Stimulated activated naive B cell treated with anti-CD40 and anti-IgM and Interleukin-4, amounts not matched to agents 10 μg/mL and 1 μg/mL and 100 μg/mL, for 72 hours (primary cell): ENCODE measurements around the gene CDC42BPA.
"Not testable (repeated sequence)": the region's sequence is repeated elsewhere in the genome, so short reads cannot be mapped to it uniquely, and the experiment has no call there.

Experiments used
- ATAC-seq, 2 donors: fragments of 150-1000 bp; cut with Tn5 transposase; replicated peaks; 2 replicates each; pipeline ENCODE4 v1.10.0; 2021; ENCODE audit warnings: moderate library complexity in 1 of 2
- DNase-seq: peaks from one replicate; pipeline ENCODE4 v3.0.0; 2021
- H3K27ac Mint-ChIP-seq: one replicate; pipeline ENCODE4 v1.8.0; 2022; ENCODE audit warnings: mild to moderate bottlenecking, mixed read lengths
- H3K27me3 Mint-ChIP-seq, 2 donors: one replicate each; pipeline ENCODE4 v1.8.0; 2022; ENCODE audit warnings: mixed read lengths in 2 of 2
- H3K36me3 Mint-ChIP-seq, 2 donors: one replicate each; pipeline ENCODE4 v1.8.0; 2022; ENCODE audit warnings: mixed read lengths in 2 of 2, mild to moderate bottlenecking in 1 of 2
- H3K4me1 Mint-ChIP-seq, 2 donors: one replicate each; pipeline ENCODE4 v1.8.0; 2022; ENCODE audit warnings: mixed read lengths in 2 of 2, mild to moderate bottlenecking in 1 of 2
- H3K4me3 Mint-ChIP-seq, 2 donors: one replicate each; pipeline ENCODE4 v1.8.0; 2022; ENCODE audit warnings: mild to moderate bottlenecking in 2 of 2, mixed read lengths in 2 of 2, moderate library complexity in 1 of 2
- H3K9me3 Mint-ChIP-seq, 2 donors: one replicate each; pipeline ENCODE4 v1.8.0; 2022; ENCODE audit warnings: mixed read lengths in 2 of 2, mild to moderate bottlenecking in 1 of 2

Gene CDC42BPA

DNA sequence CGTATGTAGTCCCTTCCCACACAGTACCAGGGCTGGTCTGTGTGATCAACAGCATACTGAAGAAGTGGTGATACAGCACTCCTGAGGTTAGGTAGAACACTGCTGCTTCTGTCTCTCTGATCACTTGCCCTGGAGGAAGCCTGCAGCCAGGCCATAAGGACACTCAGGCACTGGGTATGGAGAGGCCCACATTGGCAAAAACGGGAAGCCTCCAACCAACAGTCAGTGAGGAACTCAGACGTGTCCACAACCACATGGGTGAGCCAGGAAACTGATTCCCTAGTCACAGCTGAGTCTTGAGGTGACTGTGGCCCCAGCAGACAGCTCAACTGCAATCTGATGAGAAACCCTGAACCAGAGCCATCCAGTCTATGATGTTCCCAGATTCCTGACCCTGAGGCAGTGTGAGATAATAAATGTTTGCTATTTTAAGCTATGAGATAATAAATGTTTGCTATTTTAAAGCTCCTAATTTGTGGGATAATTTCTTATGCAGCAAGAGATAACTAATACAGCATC is 315.7 kb downstream of the CDC42BPA start:
- Mint-ChIP-seq H3K27me3 (peaks cover 0 to 4% of the 10 kb centered on the region in 2 donors), H3K4me3 (no peak overlapping the region), H3K4me1 (no peaks in the 10 kb centered on the region), H3K27ac (no peak overlapping the region), H3K9me3 (peaks cover 0 to 6% of the 10 kb centered on the region in 2 donors), H3K36me3 (peaks cover 0 to 6% of the 10 kb centered on the region in 2 donors)
- ATAC-seq: no peak
- DNase-seq: no peak

DNA sequence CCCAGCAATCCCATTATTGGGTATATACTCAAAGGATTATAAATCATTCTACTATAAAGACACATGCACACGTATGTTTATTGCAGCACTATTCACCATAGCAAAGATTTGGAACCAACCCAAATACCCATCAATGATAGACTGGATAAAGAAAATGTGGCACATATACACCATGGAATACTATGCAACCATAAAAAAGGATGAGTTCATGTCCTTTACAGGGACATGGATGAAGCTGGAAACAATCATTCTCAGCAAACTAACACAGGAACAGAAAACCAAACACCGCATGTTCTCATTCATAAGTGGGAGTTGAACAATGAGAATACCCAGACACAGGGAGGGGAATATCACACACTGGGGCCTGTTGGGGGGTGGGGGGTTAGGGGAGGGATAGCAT is 318.7 kb downstream of the CDC42BPA start:
- H3K9me3 Mint-ChIP-seq, H3K36me3 Mint-ChIP-seq, H3K27me3 Mint-ChIP-seq, DNase-seq, H3K4me3 Mint-ChIP-seq, H3K27ac Mint-ChIP-seq, ATAC-seq: not testable (repeated sequence)
- H3K4me1 Mint-ChIP-seq: peaks cover 13 to 19% of the 10 kb centered on the region in 2 donors

DNA sequence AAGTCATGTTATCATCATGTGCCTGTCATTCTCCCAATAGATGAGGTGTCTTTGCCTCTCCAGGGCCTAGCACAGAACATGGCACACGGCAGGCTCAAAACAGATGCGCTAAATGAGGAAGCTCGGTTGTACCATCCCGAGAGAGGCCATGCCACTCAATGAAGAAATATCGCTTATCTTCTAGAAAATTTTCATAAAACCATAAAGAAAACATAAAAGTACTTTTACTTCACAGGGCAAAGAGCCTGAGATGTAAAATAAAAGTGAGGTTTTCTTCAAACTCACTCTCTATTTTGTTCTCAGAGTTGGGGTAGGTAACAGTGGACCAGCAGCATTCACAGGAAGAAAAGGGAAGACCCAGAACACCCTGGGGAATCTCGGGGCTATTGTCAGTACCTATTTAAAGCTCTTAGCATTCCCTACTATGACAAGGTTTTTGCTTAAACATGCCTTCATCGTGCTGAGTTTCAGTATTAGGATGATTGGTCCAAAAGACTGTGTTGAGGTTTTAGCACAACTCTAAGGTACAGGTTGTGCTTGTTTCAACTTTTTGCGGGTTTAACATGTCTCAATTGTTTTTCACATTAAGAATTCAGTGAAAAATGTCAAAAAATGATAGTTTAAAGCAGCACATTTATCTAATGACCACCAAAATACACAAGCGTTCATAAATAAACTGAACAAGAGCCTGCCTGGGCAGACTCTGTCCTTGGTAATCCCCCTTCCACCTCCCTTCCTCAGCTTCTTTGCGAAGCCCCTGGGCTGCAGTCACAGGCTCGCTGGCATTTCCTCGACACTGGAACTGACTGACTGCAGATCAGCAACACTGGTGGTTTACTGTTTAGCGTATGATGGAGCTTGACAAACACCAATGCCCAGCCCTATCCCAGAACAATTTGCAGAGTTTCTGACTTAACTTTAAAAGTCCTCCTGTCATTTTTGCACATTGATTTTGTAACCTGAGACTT is 322.6 kb downstream of the CDC42BPA start:
- peaks cover 2 to 9% of the 10 kb centered on the region in 2 donors for H3K36me3 Mint-ChIP-seq
- H3K27ac Mint-ChIP-seq: peak overlapping the region; percentile 81
- H3K9me3 Mint-ChIP-seq: peaks cover 0 to 9% of the 10 kb centered on the region in 2 donors
- ATAC-seq: peak; percentile 93 to 96
- H3K4me1 Mint-ChIP-seq: peaks cover 16 to 27% of the 10 kb centered on the region in 2 donors
- peaks cover 0 to 4% of the 10 kb centered on the region in 2 donors for H3K27me3 Mint-ChIP-seq
- H3K4me3 Mint-ChIP-seq: peak overlapping the region; percentile 45 to 67
- peak; percentile 65 for DNase-seq

DNA sequence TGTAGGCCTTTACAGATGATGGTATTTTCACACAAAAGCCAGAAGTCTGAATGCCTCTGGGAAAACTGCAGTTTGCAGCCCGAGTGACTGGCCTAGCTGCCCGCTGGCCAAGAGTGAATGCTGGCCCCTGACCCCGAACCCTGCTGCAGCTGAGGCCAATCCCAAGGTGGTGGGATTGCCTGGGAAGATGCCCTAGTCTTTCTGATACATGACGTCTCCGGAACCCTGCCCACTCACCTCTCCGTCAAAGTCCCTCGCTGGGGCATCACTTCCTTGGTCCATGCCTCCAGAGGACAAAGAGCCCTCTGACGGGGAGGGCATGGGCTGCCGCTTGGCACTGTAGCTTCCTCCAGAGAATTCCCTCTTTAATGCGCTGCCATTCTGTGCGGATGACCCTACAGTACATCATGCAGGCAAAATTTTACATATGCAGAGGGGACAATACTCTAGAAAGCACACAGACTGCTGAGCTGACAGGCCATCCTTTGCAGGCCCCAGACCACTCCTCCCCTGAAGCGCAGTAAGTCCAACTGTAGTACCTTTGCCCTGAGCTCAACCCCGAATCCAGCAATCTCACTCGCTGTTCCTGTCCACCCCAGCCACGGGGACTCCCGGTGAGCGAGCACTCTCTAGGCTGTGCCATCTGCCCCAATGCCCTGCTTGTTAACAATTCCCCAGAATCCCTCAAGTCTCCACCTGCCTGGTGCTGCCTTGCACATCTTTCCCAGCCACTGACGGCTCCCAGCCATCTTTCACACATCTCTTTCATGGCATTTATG is 323.5 kb downstream of the CDC42BPA start:
- Mint-ChIP-seq H3K27me3 (peaks cover 0 to 4% of the 10 kb centered on the region in 2 donors), H3K9me3 (peaks cover 0 to 9% of the 10 kb centered on the region in 2 donors), H3K4me3 (no peak overlapping the region), H3K36me3 (peaks cover 2 to 9% of the 10 kb centered on the region in 2 donors), H3K27ac (peak overlapping the region; percentile 81), H3K4me1 (peaks cover 25 to 35% of the 10 kb centered on the region in 2 donors)
- DNase-seq (no peak), ATAC-seq (peak in 1 of 2 donors; percentile 3)

DNA sequence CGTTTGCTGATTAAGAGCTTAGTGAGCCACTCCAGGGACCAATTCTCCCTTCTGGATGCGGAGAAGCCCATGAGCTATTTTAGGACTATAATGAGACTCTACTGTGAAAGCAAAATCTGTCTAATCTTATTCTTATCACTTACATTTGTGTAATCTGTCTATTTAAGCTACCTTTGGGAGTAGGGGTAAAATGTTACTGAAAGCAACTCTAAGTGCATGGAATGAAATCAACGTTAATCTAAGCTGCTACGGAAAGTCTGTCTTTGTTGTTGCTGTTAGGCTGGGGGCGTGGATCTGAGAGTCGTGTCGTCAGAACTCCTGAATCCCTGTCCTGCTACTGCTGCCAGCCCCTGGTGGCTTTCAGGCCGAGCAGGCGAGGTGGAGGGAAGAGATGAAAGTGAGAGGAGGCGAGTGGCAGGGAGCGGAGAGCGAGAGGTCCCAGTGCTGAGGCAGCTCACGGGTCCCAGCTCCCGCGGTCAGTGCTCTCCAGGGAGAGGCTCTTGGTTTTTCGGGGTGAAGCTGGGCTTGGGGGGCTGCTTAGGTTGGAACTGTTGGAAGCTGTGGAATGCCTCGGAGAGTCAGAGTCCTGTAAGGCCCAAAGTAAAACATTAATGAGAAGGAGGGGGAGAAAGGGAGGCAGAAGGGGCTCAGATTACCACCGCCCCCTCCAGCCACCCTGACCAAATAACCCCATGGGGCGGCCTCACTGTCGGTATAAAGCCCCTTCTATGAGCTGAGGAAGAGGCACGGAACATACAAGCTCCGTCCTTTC is 324.3 kb downstream of the CDC42BPA start:
- Mint-ChIP-seq H3K4me1 (peaks cover 29 to 43% of the 10 kb centered on the region in 2 donors), H3K4me3 (no peak overlapping the region), H3K27me3 (peaks cover 0 to 4% of the 10 kb centered on the region in 2 donors), H3K27ac (peak overlapping the region; percentile 68), H3K36me3 (peaks cover 2 to 9% of the 10 kb centered on the region in 2 donors), H3K9me3 (peaks cover 0 to 9% of the 10 kb centered on the region in 2 donors)
- no peak for DNase-seq
- ATAC-seq: no peak

DNA sequence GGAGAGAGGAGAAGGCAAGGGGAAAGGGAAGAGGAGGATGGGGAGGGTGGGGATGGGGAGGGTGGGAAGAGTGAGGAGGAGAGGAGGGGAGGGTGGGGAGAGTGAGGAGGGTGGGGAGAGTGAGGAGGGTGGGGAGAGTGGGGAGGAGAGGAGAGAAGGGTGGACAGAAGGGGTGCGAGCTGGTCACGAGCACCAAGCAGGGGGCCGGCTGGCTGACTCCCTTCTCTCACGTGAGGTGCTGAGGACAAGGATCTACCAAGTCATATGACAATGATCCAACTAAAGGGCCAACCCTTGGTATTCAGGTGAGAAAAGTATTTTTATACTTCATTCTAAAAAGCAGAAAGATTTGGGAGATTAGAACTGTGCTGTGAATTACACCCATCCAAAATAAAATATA is 326.4 kb downstream of the CDC42BPA start:
- Mint-ChIP-seq H3K36me3 (peaks cover 7% of the 10 kb centered on the region in 2 donors), H3K4me1 (peaks cover 33 to 48% of the 10 kb centered on the region in 2 donors), H3K9me3 (no peaks in the 10 kb centered on the region), H3K27me3 (no peaks in the 10 kb centered on the region), H3K27ac (no peak overlapping the region), H3K4me3 (no peak overlapping the region)
- DNase-seq (no peak), ATAC-seq (no peak)

DNA sequence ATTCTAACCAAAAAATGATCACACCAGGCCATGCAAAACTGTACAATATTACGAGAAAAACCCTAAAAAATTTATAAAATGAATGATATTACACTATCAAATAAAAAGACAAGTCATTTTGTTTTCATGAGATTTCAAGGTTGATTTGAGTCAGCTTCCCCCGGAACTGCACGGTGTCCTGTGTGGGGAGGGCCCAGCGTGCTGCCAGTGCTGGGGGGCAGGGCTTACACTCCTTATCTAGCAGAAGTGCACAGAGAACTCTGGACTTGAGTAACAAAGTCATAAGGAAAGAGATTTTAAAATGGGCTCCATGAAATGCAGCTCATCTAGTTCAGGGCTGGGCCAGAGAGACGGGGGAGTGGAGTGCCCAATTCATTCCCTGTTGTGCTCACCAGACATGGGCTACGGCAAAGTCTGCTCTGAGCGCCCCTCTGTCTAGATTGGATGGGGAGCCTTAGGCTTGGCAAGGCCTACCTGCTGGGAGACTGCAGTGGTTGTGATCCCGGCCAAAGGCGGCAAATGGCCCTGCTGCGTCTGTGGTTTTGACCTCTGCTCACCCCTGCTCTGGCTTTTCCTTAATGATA is 328.1 kb downstream of the CDC42BPA start:
- Mint-ChIP-seq H3K9me3 (no peaks in the 10 kb centered on the region), H3K4me3 (peak overlapping the region in 1 of 2 donors; percentile 55), H3K4me1 (peaks cover 25 to 35% of the 10 kb centered on the region in 2 donors), H3K27me3 (no peaks in the 10 kb centered on the region), H3K36me3 (peaks cover 20 to 23% of the 10 kb centered on the region in 2 donors), H3K27ac (peak overlapping the region; percentile 70)
- DNase-seq: peak; percentile 58
- ATAC-seq: peak; percentile 92 to 94

DNA sequence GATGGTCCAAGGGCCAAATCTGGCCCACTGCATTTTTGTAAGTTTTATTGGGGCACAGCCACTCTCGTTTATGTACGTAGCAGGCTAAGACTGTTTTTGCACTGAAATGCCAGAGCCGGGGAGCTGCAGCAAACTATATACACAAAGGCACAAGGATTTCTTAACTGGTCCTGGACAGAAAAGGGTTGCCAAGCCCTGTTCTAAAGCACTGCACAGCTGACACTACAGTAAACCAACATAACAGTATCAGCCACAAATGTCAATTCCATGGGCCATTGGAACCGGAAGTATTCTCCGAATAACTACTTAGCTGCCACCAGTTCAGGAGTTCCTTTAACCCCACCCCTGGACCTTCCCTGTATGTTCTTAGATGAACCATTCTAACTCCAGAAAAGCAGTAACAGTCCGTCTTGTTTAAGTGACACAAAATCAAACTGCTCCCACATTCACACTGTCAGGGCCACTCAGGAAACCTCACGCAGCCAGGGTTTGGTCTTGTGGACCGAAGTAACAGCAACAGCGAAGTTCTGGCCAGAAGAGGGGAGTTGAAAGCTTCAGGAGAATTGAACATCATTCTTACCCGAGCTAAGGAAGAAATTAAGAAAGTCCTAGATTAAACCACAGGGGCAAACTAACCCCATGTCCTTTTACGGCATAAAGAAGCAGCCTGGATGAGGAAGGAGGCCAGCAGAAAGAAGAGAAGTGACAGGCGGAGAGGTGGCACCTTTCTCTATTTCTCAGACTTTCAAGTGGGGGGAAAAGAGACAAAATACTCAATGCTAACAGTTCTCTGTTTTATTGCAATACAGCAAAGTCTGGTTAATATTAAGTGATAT is 329.0 kb downstream of the CDC42BPA start:
- H3K4me3 Mint-ChIP-seq: peak overlapping the region in 1 of 2 donors; percentile 40
- ATAC-seq (peak; percentile 52 to 69), DNase-seq (no peak)
- H3K4me1 Mint-ChIP-seq: peaks cover 21 to 28% of the 10 kb centered on the region in 2 donors
- peaks cover 26 to 28% of the 10 kb centered on the region in 2 donors for H3K36me3 Mint-ChIP-seq
- H3K27ac Mint-ChIP-seq: peak overlapping the region; percentile 70
- H3K9me3 Mint-ChIP-seq: no peaks in the 10 kb centered on the region
- no peaks in the 10 kb centered on the region for H3K27me3 Mint-ChIP-seq

DNA sequence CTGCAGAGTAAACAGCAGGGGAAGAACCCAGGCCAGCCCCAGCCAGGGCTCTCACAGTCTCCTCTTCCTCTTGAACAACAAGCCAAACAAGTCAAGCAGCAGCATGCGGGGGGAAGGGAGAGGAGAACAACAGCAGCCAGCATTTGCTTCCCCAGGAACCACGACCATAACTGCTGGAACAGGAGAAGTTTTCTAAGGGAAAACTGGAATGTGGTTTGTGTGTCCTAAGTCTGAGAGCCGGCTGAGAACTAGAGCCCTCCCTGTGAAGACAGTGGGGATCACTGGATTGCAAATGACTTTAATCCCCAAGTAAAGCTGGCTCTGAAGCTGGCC is 330.0 kb downstream of the CDC42BPA start:
- Mint-ChIP-seq H3K4me1 (peaks cover 18 to 22% of the 10 kb centered on the region in 2 donors), H3K4me3 (no peak overlapping the region), H3K27me3 (no peaks in the 10 kb centered on the region), H3K9me3 (no peaks in the 10 kb centered on the region), H3K36me3 (peaks cover 26 to 28% of the 10 kb centered on the region in 2 donors), H3K27ac (no peak overlapping the region)
- DNase-seq: no peak
- no peak for ATAC-seq

DNA sequence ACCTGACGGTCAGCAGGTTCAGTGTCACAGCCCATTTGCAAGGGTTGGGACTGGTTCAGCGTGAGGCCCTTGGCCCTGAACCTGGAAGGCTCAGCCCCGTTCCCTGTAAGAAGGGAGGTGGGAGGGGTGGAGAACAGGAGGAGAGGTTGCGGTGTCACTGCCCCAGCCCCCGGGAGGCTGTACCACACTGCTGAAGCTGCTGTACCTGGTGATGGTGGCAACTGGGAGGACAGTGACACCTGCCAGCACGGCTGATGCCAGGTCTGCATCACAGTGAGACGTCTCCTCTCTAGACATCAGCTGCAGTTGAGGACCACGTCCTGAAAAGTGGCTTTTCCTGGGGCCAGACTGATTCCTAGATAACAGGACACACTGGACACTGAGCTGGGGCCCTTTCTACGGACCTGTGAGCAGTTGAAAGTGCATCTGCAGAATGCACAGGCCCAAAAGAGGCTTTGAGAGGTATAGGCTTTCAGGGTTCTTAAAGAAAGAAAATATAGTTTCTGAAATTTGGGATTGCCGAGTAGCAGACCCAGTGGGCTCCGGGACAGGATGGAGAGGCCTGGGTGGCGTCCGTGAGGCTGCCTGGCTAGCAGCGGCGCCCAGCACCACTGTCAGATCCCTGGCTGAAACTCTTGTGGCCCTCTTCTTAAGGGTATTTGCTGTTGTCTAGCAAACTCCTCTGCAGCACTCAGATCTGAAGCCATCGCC is 330.5 kb downstream of the CDC42BPA start:
- DNase-seq (no peak), ATAC-seq (no peak)
- H3K27ac Mint-ChIP-seq: peak overlapping the region; percentile 25
- no peak overlapping the region for H3K4me3 Mint-ChIP-seq
- H3K36me3 Mint-ChIP-seq: peaks cover 29 to 32% of the 10 kb centered on the region in 2 donors
- H3K27me3 Mint-ChIP-seq: no peaks in the 10 kb centered on the region
- H3K9me3 Mint-ChIP-seq: no peaks in the 10 kb centered on the region
- H3K4me1 Mint-ChIP-seq: peaks cover 18 to 22% of the 10 kb centered on the region in 2 donors

DNA sequence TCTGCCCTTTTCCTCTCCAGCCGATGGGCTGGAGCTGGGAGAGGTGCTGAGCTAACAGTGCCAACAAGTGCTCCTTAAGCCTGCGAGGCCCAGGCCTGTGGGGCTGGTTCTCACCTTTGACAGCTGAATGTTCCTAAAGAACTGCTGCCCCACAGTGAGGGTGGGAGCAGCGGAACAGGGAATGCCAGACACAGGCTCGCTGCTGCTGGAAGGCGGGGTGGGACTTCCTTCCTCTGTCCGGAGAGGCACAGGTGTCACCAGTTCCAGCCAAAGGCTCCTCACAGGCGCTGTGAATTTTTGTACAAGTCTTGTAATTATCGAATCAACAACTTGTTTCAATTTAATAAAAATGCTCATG is 331.1 kb downstream of the CDC42BPA start:
- H3K4me3 Mint-ChIP-seq: no peak overlapping the region
- H3K27me3 Mint-ChIP-seq: no peaks in the 10 kb centered on the region
- DNase-seq (no peak), ATAC-seq (no peak)
- H3K27ac Mint-ChIP-seq: peak overlapping the region; percentile 65
- no peaks in the 10 kb centered on the region for H3K9me3 Mint-ChIP-seq
- H3K36me3 Mint-ChIP-seq: peaks cover 30 to 32% of the 10 kb centered on the region in 2 donors
- H3K4me1 Mint-ChIP-seq: peaks cover 18 to 22% of the 10 kb centered on the region in 2 donors

DNA sequence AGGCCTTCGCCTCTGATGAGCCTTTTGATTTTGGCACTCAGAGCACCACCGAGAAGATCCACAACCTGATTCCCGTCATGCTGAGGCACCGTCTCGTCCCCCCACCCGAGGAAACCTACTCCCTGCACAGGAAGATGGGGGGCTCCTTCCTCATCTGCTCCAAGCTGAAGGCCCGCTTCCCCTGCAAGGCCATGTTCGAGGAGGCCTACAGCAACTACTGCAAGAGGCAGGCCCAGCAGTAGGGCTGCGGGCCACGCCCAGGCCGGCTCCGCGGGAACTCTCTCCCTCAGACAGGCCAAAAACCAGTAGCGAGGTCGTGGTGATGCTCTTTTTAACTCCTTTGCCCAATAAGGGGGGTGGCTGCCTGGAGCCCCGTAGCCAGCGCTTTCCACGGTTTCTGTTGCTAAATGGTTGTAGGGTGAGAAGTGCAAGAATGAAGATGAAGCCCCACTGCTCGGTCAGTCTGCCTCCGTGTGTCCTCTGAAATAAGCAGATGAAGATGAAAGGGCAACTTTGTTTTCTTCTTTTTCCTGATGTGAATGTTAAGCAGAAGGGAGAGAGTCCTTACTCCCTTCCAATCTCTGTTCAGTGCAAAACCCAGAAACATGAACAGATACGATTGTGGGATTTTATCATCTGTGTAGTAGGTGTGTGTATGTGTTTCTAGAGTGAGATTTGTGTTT is 331.7 kb downstream of the CDC42BPA start:
- H3K4me3 Mint-ChIP-seq: no peak overlapping the region
- no peaks in the 10 kb centered on the region for H3K9me3 Mint-ChIP-seq
- H3K4me1 Mint-ChIP-seq: peaks cover 18 to 22% of the 10 kb centered on the region in 2 donors
- ATAC-seq: no peak
- no peak for DNase-seq
- peaks cover 33 to 35% of the 10 kb centered on the region in 2 donors for H3K36me3 Mint-ChIP-seq
- H3K27me3 Mint-ChIP-seq: no peaks in the 10 kb centered on the region
- peak overlapping the region; percentile 65 for H3K27ac Mint-ChIP-seq
